Loucy (cell line): ENCODE results near the gene SAA1.

Experiments used
- EZH2phosphoT487 ChIP-seq: fragments of 200-600 bp; IDR thresholded peaks from 2 replicates; pipeline ENCODE4 v1.6.1; 2018; ENCODE audit warnings: antibody characterized with exemption, mild to moderate bottlenecking, moderate library complexity, borderline replicate concordance
- TF ChIP-seq, protein P1 (sequence below): fragments of 200-600 bp; sonication (generic); conservative IDR thresholded peaks from 2 replicates; pipeline ENCODE4 v1.5.1; 2014; ENCODE audit warnings: mild to moderate bottlenecking, antibody characterized with exemption, low read length

DNA sequence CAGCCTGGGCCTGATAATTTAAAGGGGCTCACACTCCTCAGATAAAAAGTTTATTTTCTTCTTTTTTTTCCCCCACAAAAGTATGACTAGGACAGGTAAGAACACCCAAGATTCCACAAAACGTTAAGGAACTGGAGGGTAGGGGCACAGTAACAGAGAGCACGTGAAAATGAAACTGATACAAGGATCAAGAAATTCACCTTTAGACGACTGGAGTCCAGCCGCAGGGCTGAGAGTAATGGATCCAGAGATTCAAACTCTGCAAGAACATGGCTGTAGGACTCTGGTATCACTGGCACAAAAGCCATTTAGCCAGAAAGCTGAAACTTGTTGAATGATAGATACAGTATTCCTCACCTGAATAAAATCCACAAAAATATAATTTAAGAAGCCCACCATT is 51.5 kb downstream of the SAA1 start:
- TF ChIP-seq, protein P1, sequence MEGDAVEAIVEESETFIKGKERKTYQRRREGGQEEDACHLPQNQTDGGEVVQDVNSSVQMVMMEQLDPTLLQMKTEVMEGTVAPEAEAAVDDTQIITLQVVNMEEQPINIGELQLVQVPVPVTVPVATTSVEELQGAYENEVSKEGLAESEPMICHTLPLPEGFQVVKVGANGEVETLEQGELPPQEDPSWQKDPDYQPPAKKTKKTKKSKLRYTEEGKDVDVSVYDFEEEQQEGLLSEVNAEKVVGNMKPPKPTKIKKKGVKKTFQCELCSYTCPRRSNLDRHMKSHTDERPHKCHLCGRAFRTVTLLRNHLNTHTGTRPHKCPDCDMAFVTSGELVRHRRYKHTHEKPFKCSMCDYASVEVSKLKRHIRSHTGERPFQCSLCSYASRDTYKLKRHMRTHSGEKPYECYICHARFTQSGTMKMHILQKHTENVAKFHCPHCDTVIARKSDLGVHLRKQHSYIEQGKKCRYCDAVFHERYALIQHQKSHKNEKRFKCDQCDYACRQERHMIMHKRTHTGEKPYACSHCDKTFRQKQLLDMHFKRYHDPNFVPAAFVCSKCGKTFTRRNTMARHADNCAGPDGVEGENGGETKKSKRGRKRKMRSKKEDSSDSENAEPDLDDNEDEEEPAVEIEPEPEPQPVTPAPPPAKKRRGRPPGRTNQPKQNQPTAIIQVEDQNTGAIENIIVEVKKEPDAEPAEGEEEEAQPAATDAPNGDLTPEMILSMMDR, result no peak
- no peak for TF ChIP-seq EZH2phosphoT487
